Left hindlimb (tissue), 1 donor: ENCODE measurements around the gene PTER.

Source experiments
- DNase-seq: peaks from one replicate; pipeline ENCODE4 v3.0.0-alpha.2; 2018

Gene PTER

GRCh38 chr10:16545116-16545736 is 108.4 kb downstream of the PTER start:
- DNase-seq, result no peak

DNA sequence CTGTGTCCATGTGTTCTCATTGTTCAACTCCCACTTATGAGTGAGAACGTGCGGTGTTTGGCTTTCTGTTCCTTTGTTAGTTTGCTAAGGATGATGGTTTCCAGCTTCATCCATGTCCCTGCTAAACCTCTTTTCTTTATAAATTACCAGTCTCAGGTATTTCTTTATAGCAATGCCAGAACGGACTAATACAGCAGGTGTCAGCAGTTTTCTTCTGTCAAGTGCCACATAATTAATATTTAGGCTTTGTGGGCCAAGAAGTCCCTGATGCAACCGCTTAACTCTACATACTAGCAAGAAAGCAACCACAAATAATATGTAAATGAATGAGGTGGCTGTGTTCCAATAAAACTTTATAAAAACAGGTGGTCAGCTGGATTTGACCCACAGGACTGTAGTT is 111.2 kb downstream of the PTER start:
- no peak for DNase-seq

- no peak for DNase-seq
These were observed 122.5 kb downstream of the PTER start for GRCh38 chr10:16559236-16559773.

DNA sequence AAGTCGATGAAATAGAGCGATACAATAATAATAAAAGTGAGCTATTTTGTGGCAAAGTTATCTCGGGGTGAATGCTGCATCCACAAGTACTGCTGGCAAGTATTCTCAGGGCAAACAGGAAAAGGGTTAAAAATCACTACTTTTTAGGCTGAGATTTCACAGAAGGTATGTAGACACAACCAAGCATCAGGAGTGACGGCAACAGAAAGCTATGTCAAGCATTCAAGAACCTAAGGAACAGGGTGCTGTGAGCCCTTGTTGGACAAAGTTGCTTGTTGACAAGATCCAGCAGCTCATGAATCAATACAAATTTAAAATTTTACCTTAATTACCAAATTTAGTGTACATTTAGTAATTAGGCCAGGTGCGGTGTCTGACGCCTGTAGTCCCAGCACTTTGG is 126.1 kb downstream of the PTER start:
- no peak for DNase-seq
